CD4-positive, alpha-beta T cell (primary cell): ENCODE results near the gene PHYHD1. TPM values are rescaled to one million over a fixed set of nuclear protein-coding genes. Genes with fewer than 3 reads are reported as not detected.
"Not testable (repeated sequence)": the region's sequence is repeated elsewhere in the genome, so short reads cannot be mapped to it uniquely, and the experiment has no call there.

Experiments
- ATAC-seq: fragments of 200-7000 bp; cut with Tn5 transposase; one replicate; pipeline ENCODE4 v1.10.0; 2022; ENCODE audit warnings: mild to moderate bottlenecking; ENCODE audit not compliant: poor library complexity
- CTCF ChIA-PET: fragments of 350-600 bp; sonication (Branson Sonifier 250); formaldehyde crosslinking; loops from one replicate; lab custom pipeline; 2021; ENCODE audit warnings: antibody characterized with exemption, inconsistent platforms; lab: Charles Lee
- POLR2A ChIA-PET: fragments of 350-600 bp; sonication (Branson Sonifier 250); formaldehyde crosslinking; loops from one replicate; lab custom pipeline; 2021; ENCODE audit warnings: antibody characterized with exemption, inconsistent platforms; lab: Charles Lee
- DNase-seq, 14 experiments: peaks; one replicate each; pipeline ENCODE4 v3.0.0-alpha.2; 2013 to 2020; ENCODE audit warnings: mixed read lengths in 2 of 14
- H3K27ac ChIP-seq, 2 donors: one replicate each; pipeline versions ENCODE4 v1.5.1 to v1.7.0; 2013; ENCODE audit warnings: low read length in 2 of 2, low read depth in 1 of 2, mild to moderate bottlenecking in 1 of 2
- H3K27me3 ChIP-seq, 2 experiments: 1 replicate in 1 of 2; 2 replicates in 1 of 2; pipeline versions ENCODE4 v1.6.1 to v1.7.0; 2013; ENCODE audit warnings: low read length in 2 of 2, control low read depth in 1 of 2, mild to moderate bottlenecking in 1 of 2, moderate library complexity in 1 of 2; ENCODE audit not compliant: insufficient read depth in 2 of 2, control insufficient read depth in 1 of 2
- H3K36me3 ChIP-seq: one replicate; pipeline ENCODE4 v1.6.1; 2013; ENCODE audit warnings: low read length, control low read depth; ENCODE audit not compliant: insufficient read depth
- H3K4me1 ChIP-seq: one replicate; pipeline ENCODE4 v1.6.1; 2013; ENCODE audit warnings: low read length, control low read depth; ENCODE audit not compliant: insufficient read depth
- H3K4me3 ChIP-seq: one replicate; pipeline ENCODE4 v1.5.1; 2013; ENCODE audit warnings: mild to moderate bottlenecking, low read length, moderate library complexity
- H3K9me3 ChIP-seq, 2 experiments: 1 replicate in 1 of 2; 2 replicates in 1 of 2; pipeline versions ENCODE4 v1.6.1 to v1.7.0; 2013; ENCODE audit warnings: low read length in 2 of 2, mild to moderate bottlenecking in 2 of 2, control low read depth in 1 of 2, moderate library complexity in 1 of 2; ENCODE audit not compliant: control insufficient read depth in 1 of 2, insufficient read depth in 1 of 2
- H3K27ac Mint-ChIP-seq: one replicate; pipeline ENCODE4 v1.8.0; 2020; ENCODE audit warnings: mixed read lengths
- H3K27me3 Mint-ChIP-seq: one replicate; pipeline ENCODE4 v1.8.0; 2021; ENCODE audit warnings: mixed read lengths
- H3K36me3 Mint-ChIP-seq: one replicate; pipeline ENCODE4 v1.8.0; 2021; ENCODE audit warnings: low read depth, mixed read lengths
- H3K4me1 Mint-ChIP-seq: one replicate; pipeline ENCODE4 v1.8.0; 2021; ENCODE audit warnings: low read depth, mixed read lengths
- H3K4me3 Mint-ChIP-seq: one replicate; pipeline ENCODE4 v1.8.0; 2020; ENCODE audit warnings: mild to moderate bottlenecking, mixed read lengths
- H3K9me3 Mint-ChIP-seq: one replicate; pipeline ENCODE4 v1.8.0; 2020; ENCODE audit warnings: mixed read lengths
- CTCF ChIP-seq: fragments of 200-600 bp; IDR thresholded peaks from one replicate; pipeline ENCODE4 v1.8.0; 2022; ENCODE audit warnings: antibody characterized with exemption, mild to moderate bottlenecking
- intact Hi-C, 2 experiments: fragments of 100-400 bp; cut with DNase I in 1 of 2; cut with micrococcal nuclease in 1 of 2; formaldehyde crosslinking; loops; one replicate each; pipeline versions ENCODE4 v1.15.1 to v1.9.0; 2023 to 2025; cut with DNase I, micrococcal nuclease
- total RNA-seq, 174 experiments: library from RNA in 2 of 174; stranded (reverse) in 2 of 174; gene quantifications; one replicate each; pipeline ENCODE4 v1.2.3 and lab custom pipeline; 2021 to 2026

Gene PHYHD1
- total RNA-seq, 2 experiments from 2014 or later = 1.6 to 2.6 TPM

DNA sequence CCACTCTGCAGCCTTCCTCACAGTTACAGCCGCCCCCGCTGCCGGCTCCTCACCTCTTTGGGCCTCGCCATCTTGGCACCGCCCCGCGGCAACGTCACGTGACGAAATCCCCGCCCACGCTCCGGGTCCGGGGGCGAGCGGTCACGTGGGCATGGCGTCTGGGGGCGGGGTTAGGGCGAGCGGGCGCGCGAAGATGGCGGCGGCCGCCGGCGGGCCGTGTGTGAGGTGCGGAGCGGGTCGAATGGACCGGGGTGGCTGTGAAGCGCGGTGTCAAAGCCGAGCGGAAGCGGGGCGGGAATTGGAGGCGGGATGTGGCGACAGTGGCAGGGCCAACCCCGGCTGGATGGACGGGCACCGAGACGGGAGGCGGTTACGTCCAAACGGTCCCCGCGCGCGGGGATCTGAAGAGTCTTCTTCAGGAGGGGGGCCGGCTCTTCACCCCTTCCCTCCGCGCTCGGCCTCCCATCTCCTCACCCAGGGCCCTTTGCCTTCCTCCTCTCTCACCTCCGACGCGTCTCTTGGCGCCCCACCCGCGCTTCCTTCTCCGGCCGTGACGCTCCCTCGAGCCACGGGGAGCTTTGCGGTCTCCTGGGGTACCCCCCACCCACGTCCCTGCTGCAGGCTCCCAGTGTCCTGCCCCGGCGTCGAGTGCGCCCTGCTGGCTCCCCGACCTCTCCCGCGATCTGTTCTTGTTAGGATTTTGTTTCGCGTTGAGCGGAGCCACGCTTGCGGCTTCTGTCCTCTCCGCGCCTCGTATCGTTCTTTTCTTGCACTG lies 26.9 kb downstream of the PHYHD1 start, which contains the start of the genes DOLK and NUP188:
Gene DOLK (minus strand): TSS at position 77 of the 775 bp plus-strand sequence. CDS start 300 bp downstream, outside the sequence.
Gene NUP188 (plus strand): TSS at position 173 of the 775 bp plus-strand sequence. CDS start 21 bp downstream, at position 194.
- H3K27me3 Mint-ChIP-seq = no peaks in the 10 kb centered on the region
- CTCF ChIA-PET = interaction anchor here (0.6 to 1.4 kb wide), 2 partner anchors 19 to 130 kb away, joined by 3 to 5 read pairs; partner anchors contain the start of gene ENDOG
- H3K9me3 Mint-ChIP-seq = no peaks in the 10 kb centered on the region
- no peak for TF ChIP-seq CTCF
- DNase-seq (peak; percentile 95 to 100 (median 99)), ATAC-seq (peak; percentile 87)
- H3K4me3 ChIP-seq = peak within 1 kb of the TSS; percentile 99
- POLR2A ChIA-PET = interaction anchor here (0.9 to 2.1 kb wide), 5 partner anchors 23 to 672 kb away, joined by 3 to 5 read pairs (median 4); partner anchors contain the start of genes ENDOG, GOLGA2 and SWI5
- no peaks in the 10 kb centered on the region for H3K9me3 ChIP-seq
- H3K36me3 Mint-ChIP-seq = peaks cover 40% of the 10 kb centered on the region
- H3K4me3 Mint-ChIP-seq = peak within 1 kb of the TSS; percentile 99
- peaks cover 33% of the 10 kb centered on the region for H3K36me3 ChIP-seq
- peak within 1 kb of the TSS; percentile 93 to 97 for H3K27ac ChIP-seq
- no peaks in the 10 kb centered on the region for H3K27me3 ChIP-seq
- peaks cover 24% of the 10 kb centered on the region for H3K4me1 ChIP-seq
- intact Hi-C loops = loop anchor here in 1 of 2 experiments (1.0 to 5.0 kb wide), 5 partner anchors 66 to 445 kb away; partner anchors contain the start of genes CRAT, GLE1, KYAT1 and MIGA2
- H3K4me1 Mint-ChIP-seq = peaks cover 37% of the 10 kb centered on the region
- H3K27ac Mint-ChIP-seq = peak within 1 kb of the TSS; percentile 89

- ATAC-seq, H3K27ac Mint-ChIP-seq, H3K9me3 Mint-ChIP-seq, intact Hi-C loops, POLR2A ChIA-PET, H3K4me1 ChIP-seq, H3K4me3 ChIP-seq, H3K27me3 ChIP-seq, H3K27me3 Mint-ChIP-seq, H3K27ac ChIP-seq, DNase-seq, H3K9me3 ChIP-seq, H3K4me1 Mint-ChIP-seq, H3K4me3 Mint-ChIP-seq: not testable (repeated sequence)
- peaks cover 58% of the 10 kb centered on the region for H3K36me3 ChIP-seq
- peaks cover 66% of the 10 kb centered on the region for H3K36me3 Mint-ChIP-seq
- CTCF ChIA-PET = interaction anchor here (0.7 kb wide), 1 partner anchor 1532 kb away, joined by 3 read pairs; no protein-coding TSS in a partner anchor
These were observed 40.6 kb downstream of the PHYHD1 start for GRCh38 chr9:128961403-128961802.

GRCh38 chr9:128969491-128969890 lies 48.7 kb downstream of the PHYHD1 start:
- no peaks in the 10 kb centered on the region for H3K9me3 ChIP-seq
- H3K27me3 ChIP-seq = no peaks in the 10 kb centered on the region
- H3K27ac ChIP-seq = no peak overlapping the region
- H3K4me3 ChIP-seq = no peak overlapping the region
- DNase-seq (no peak), ATAC-seq (no peak)
- no peaks in the 10 kb centered on the region for H3K4me1 ChIP-seq
- peaks cover 80% of the 10 kb centered on the region for H3K36me3 ChIP-seq
- Mint-ChIP-seq H3K4me1 (no peaks in the 10 kb centered on the region), H3K4me3 (no peak overlapping the region), H3K9me3 (no peaks in the 10 kb centered on the region), H3K36me3 (peaks cover 78% of the 10 kb centered on the region), H3K27me3 (no peaks in the 10 kb centered on the region), H3K27ac (no peak overlapping the region)
- intact Hi-C loops = no loop called here
- TF ChIP-seq CTCF = no peak
- ChIA-PET CTCF (no interaction called here), POLR2A (no interaction called here)
